ENCODE data around the gene MT1M. TPM values are rescaled to one million over a fixed set of nuclear protein-coding genes. Genes with fewer than 3 reads are reported as not detected.
"Not testable (repeated sequence)": the region's sequence is repeated elsewhere in the genome, so short reads cannot be mapped to it uniquely, and the experiment has no call there.

The MT1M gene
- total RNA-seq, 1 experiment from 2014 or later: 0.39 TPM

GRCh38 chr16:56670620-56670934 is 38.1 kb downstream of the MT1M start:
- H4K20me1 ChIP-seq (ENCODE audit: insufficient read depth): no peaks in the 10 kb centered on the region
- DNase-seq (ENCODE audit: low read depth, low spot score) (no peak), ATAC-seq (no peak)
- ChIA-PET RAD21 (ENCODE audit: low non-redundant PET in 1 of 2, low total read pairs in 2 of 2, uncharacterized antibody in 2 of 2, unreplicated experiment in 2 of 2) (no interaction called here), CTCF (no interaction called here), POLR2A (no interaction called here)
- H3K9ac ChIP-seq (ENCODE audit: low read length): no peak overlapping the region
- H3K4me2 ChIP-seq (ENCODE audit: low read length): no peak overlapping the region
- H3K9me2 ChIP-seq (ENCODE audit: insufficient read depth): no peaks in the 10 kb centered on the region
- intact Hi-C loops (cut with micrococcal nuclease): no loop called here
- H2AFZ ChIP-seq (ENCODE audit: low read depth, low read length, poor library complexity, severe bottlenecking): no peak overlapping the region
- TF ChIP-seq FOSL1 (IDR thresholded peaks at IDR 0.05; ENCODE audit: low read depth): no peak
- no peak for TF ChIP-seq ZNF274 (IDR thresholded peaks at IDR 0.05; ENCODE audit: low read depth, low read length)
- no peak for TF ChIP-seq EGR1 (IDR thresholded peaks at IDR 0.05; ENCODE audit: low read depth)
- no peak for TF ChIP-seq CTCF (IDR thresholded peaks at IDR 0.05 in 2 of 3, conservative IDR thresholded peaks at IDR 0.05 in 1 of 3; ENCODE audit: borderline replicate concordance in 1 of 3, insufficient read depth in 1 of 3, low read depth in 2 of 3, low read length in 2 of 3)
- TF ChIP-seq POLR2AphosphoS5 (IDR thresholded peaks at IDR 0.05; ENCODE audit: low read depth, low read length): no peak
- TF ChIP-seq CEBPB (IDR thresholded peaks at IDR 0.05; ENCODE audit: low read depth): no peak
- TF ChIP-seq SP1 (IDR thresholded peaks at IDR 0.05; ENCODE audit: low read depth): no peak
- no peak for TF ChIP-seq ELF1 (IDR thresholded peaks at IDR 0.05; ENCODE audit: borderline replicate concordance, low read depth)
- TF ChIP-seq EZH2phosphoT487 (IDR thresholded peaks at IDR 0.05; ENCODE audit: borderline replicate concordance): no peak
- no peak for TF ChIP-seq MAX (IDR thresholded peaks at IDR 0.05)
- no peak for TF ChIP-seq EZH2 (IDR thresholded peaks at IDR 0.05)
- TF ChIP-seq REST (IDR thresholded peaks at IDR 0.05; ENCODE audit: low read depth): no peak
- no peak for TF ChIP-seq JUND (IDR thresholded peaks at IDR 0.05)
- no peak for TF ChIP-seq POLR2A (IDR thresholded peaks at IDR 0.05; ENCODE audit: borderline replicate concordance, extremely low read depth, insufficient read depth, insufficient read length)
- TF ChIP-seq ATF3 (IDR thresholded peaks at IDR 0.05): no peak
- TF ChIP-seq TCF7L2 (IDR thresholded peaks at IDR 0.05; ENCODE audit: borderline replicate concordance, extremely low read depth, insufficient read depth, insufficient read length): no peak
- no peak for TF ChIP-seq CBX3 (IDR thresholded peaks at IDR 0.05; ENCODE audit: low read depth)
- BruUV-seq (replicated peaks): no TSS peak
- no peaks in the 10 kb centered on the region for H3K4me1 ChIP-seq (ENCODE audit: control insufficient read depth in 1 of 2, insufficient read depth in 2 of 2, low read length in 2 of 2)
- H3K27me3 ChIP-seq (ENCODE audit: insufficient read depth, low read length): no peaks in the 10 kb centered on the region
- no peaks in the 10 kb centered on the region for H3K36me3 ChIP-seq (ENCODE audit: control insufficient read depth in 1 of 2, insufficient read depth in 2 of 2, low read length in 2 of 2)
- no peak overlapping the region for H3K4me3 ChIP-seq (replicated peaks in 1 of 2; ENCODE audit: low read depth in 1 of 2, low read length in 2 of 2)
- H3K27ac ChIP-seq (ENCODE audit: low read depth, low read length): no peak overlapping the region
- no peaks in the 10 kb centered on the region for H3K9me3 ChIP-seq (ENCODE audit: control insufficient read depth in 1 of 2, insufficient read depth in 1 of 2, low read depth in 1 of 2, low read length in 2 of 2)
- H3K79me2 ChIP-seq (ENCODE audit: insufficient read depth, low read length): no peaks in the 10 kb centered on the region

GRCh38 chr16:56671691-56672090 is 39.2 kb downstream of the MT1M start:
- H3K79me2 ChIP-seq (ENCODE audit: insufficient read depth, low read length); CTCF ChIA-PET; RAD21 ChIA-PET (ENCODE audit: low non-redundant PET in 1 of 2, low total read pairs in 2 of 2, uncharacterized antibody in 2 of 2, unreplicated experiment in 2 of 2); H3K9ac ChIP-seq (ENCODE audit: low read length); H3K27ac ChIP-seq (ENCODE audit: low read depth, low read length); POLR2A ChIA-PET; DNase-seq (ENCODE audit: low read depth, low spot score); H3K4me2 ChIP-seq (ENCODE audit: low read length); H3K9me2 ChIP-seq (ENCODE audit: insufficient read depth); H3K9me3 ChIP-seq (ENCODE audit: control insufficient read depth in 1 of 2, insufficient read depth in 1 of 2, low read depth in 1 of 2, low read length in 2 of 2); H3K4me3 ChIP-seq (replicated peaks in 1 of 2; ENCODE audit: low read depth in 1 of 2, low read length in 2 of 2); ATAC-seq; H4K20me1 ChIP-seq (ENCODE audit: insufficient read depth); H3K27me3 ChIP-seq (ENCODE audit: insufficient read depth, low read length); BruUV-seq (replicated peaks); intact Hi-C loops (cut with micrococcal nuclease); H3K36me3 ChIP-seq (ENCODE audit: control insufficient read depth in 1 of 2, insufficient read depth in 2 of 2, low read length in 2 of 2); H2AFZ ChIP-seq (ENCODE audit: low read depth, low read length, poor library complexity, severe bottlenecking); H3K4me1 ChIP-seq (ENCODE audit: control insufficient read depth in 1 of 2, insufficient read depth in 2 of 2, low read length in 2 of 2): not testable (repeated sequence)
